Muscle layer of duodenum (tissue), 2 donors: ENCODE results near the gene RFTN1.
A peak's percentile ranks its signal among the peaks of the same experiment; 100 is the strongest.

Experiments used
- H3K27ac ChIP-seq: one replicate; pipeline ENCODE4 v1.7.0; 2013; ENCODE audit warnings: mild to moderate bottlenecking, low read length
- H3K27me3 ChIP-seq: one replicate; pipeline ENCODE4 v1.7.0; 2013; ENCODE audit warnings: low read depth, mild to moderate bottlenecking, control low read depth, low read length
- H3K36me3 ChIP-seq, 2 donors: one replicate each; pipeline ENCODE4 v1.7.0; 2013; ENCODE audit warnings: low read length in 2 of 2, control low read depth in 1 of 2, mild to moderate bottlenecking in 1 of 2; ENCODE audit not compliant: insufficient read depth in 2 of 2, control insufficient read depth in 1 of 2
- H3K4me1 ChIP-seq, 2 donors: one replicate each; pipeline ENCODE4 v1.7.0; 2013; ENCODE audit warnings: low read length in 2 of 2, mild to moderate bottlenecking in 2 of 2, control low read depth in 1 of 2, moderate library complexity in 1 of 2; ENCODE audit not compliant: insufficient read depth in 2 of 2, control insufficient read depth in 1 of 2
- H3K4me3 ChIP-seq, 2 donors: one replicate each; pipeline ENCODE4 v1.7.0; 2013; ENCODE audit warnings: low read length in 2 of 2, low read depth in 1 of 2, mild to moderate bottlenecking in 1 of 2
- H3K9me3 ChIP-seq, 2 donors: one replicate each; pipeline ENCODE4 v1.7.0; 2013; ENCODE audit warnings: low read length in 2 of 2, control low read depth in 1 of 2, mild to moderate bottlenecking in 1 of 2; ENCODE audit not compliant: control insufficient read depth in 1 of 2
- donor health status: healthy.

Gene RFTN1

GRCh38 chr3:16394639-16395038, 118.9 kb downstream of the RFTN1 start:
- Histone ChIP-seq H3K4me3 (no peak overlapping the region), H3K27ac (no peak overlapping the region), H3K4me1 (peaks cover 0 to 5% of the 10 kb centered on the region in 2 donors), H3K27me3 (no peaks in the 10 kb centered on the region), H3K36me3 (no peaks in the 10 kb centered on the region), H3K9me3 (no peaks in the 10 kb centered on the region)

- Histone ChIP-seq H3K27ac (peak overlapping the region; percentile 25), H3K4me3 (no peak overlapping the region), H3K36me3 (no peaks in the 10 kb centered on the region), H3K27me3 (no peaks in the 10 kb centered on the region), H3K4me1 (no peaks in the 10 kb centered on the region), H3K9me3 (no peaks in the 10 kb centered on the region)
Observed at GRCh38 chr3:16392717-16393116, 120.8 kb downstream of the RFTN1 start.

GRCh38 chr3:16392065-16392464, 121.4 kb downstream of the RFTN1 start:
- Histone ChIP-seq H3K4me1 (no peaks in the 10 kb centered on the region), H3K36me3 (no peaks in the 10 kb centered on the region), H3K9me3 (no peaks in the 10 kb centered on the region), H3K4me3 (no peak overlapping the region), H3K27ac (peak overlapping the region; percentile 43), H3K27me3 (no peaks in the 10 kb centered on the region)

- H3K36me3 ChIP-seq: no peaks in the 10 kb centered on the region
- no peak overlapping the region for H3K4me3 ChIP-seq
- no peaks in the 10 kb centered on the region for H3K27me3 ChIP-seq
- H3K9me3 ChIP-seq: no peaks in the 10 kb centered on the region
- no peak overlapping the region for H3K27ac ChIP-seq
- H3K4me1 ChIP-seq: no peaks in the 10 kb centered on the region
Observed at GRCh38 chr3:16390581-16390980, 122.9 kb downstream of the RFTN1 start.

- Histone ChIP-seq H3K4me3 (no peak overlapping the region), H3K27me3 (no peaks in the 10 kb centered on the region), H3K27ac (no peak overlapping the region), H3K9me3 (no peaks in the 10 kb centered on the region), H3K4me1 (no peaks in the 10 kb centered on the region), H3K36me3 (no peaks in the 10 kb centered on the region)
Observed at GRCh38 chr3:16388850-16389441, 124.6 kb downstream of the RFTN1 start.

GRCh38 chr3:16386561-16386960, 126.9 kb downstream of the RFTN1 start:
- no peaks in the 10 kb centered on the region for H3K4me1 ChIP-seq
- H3K36me3 ChIP-seq: no peaks in the 10 kb centered on the region
- no peaks in the 10 kb centered on the region for H3K27me3 ChIP-seq
- H3K9me3 ChIP-seq: no peaks in the 10 kb centered on the region
- no peak overlapping the region for H3K4me3 ChIP-seq
- H3K27ac ChIP-seq: no peak overlapping the region

- Histone ChIP-seq H3K36me3 (no peaks in the 10 kb centered on the region), H3K4me3 (no peak overlapping the region), H3K9me3 (no peaks in the 10 kb centered on the region), H3K4me1 (no peaks in the 10 kb centered on the region), H3K27me3 (no peaks in the 10 kb centered on the region), H3K27ac (no peak overlapping the region)
Observed at GRCh38 chr3:16385151-16385550, 128.3 kb downstream of the RFTN1 start.

- Histone ChIP-seq H3K4me3 (no peak overlapping the region), H3K9me3 (no peaks in the 10 kb centered on the region), H3K27me3 (no peaks in the 10 kb centered on the region), H3K27ac (no peak overlapping the region), H3K36me3 (no peaks in the 10 kb centered on the region), H3K4me1 (no peaks in the 10 kb centered on the region)
Observed at GRCh38 chr3:16383864-16384263, 129.6 kb downstream of the RFTN1 start.

GRCh38 chr3:16382845-16383244, 130.7 kb downstream of the RFTN1 start:
- H3K4me1 ChIP-seq: no peaks in the 10 kb centered on the region
- H3K27ac ChIP-seq: no peak overlapping the region
- H3K27me3 ChIP-seq: no peaks in the 10 kb centered on the region
- no peaks in the 10 kb centered on the region for H3K9me3 ChIP-seq
- H3K36me3 ChIP-seq: no peaks in the 10 kb centered on the region
- H3K4me3 ChIP-seq: no peak overlapping the region

GRCh38 chr3:16381426-16381825, 132.1 kb downstream of the RFTN1 start:
- Histone ChIP-seq H3K4me3 (no peak overlapping the region), H3K4me1 (no peaks in the 10 kb centered on the region), H3K27ac (no peak overlapping the region), H3K9me3 (no peaks in the 10 kb centered on the region), H3K27me3 (no peaks in the 10 kb centered on the region), H3K36me3 (peaks cover 0 to 5% of the 10 kb centered on the region in 2 donors)

GRCh38 chr3:16380421-16380820, 133.1 kb downstream of the RFTN1 start:
- H3K4me1 ChIP-seq: no peaks in the 10 kb centered on the region
- no peak overlapping the region for H3K4me3 ChIP-seq
- H3K27ac ChIP-seq: no peak overlapping the region
- H3K36me3 ChIP-seq: peaks cover 0 to 5% of the 10 kb centered on the region in 2 donors
- no peaks in the 10 kb centered on the region for H3K27me3 ChIP-seq
- H3K9me3 ChIP-seq: no peaks in the 10 kb centered on the region

GRCh38 chr3:16379838-16380237, 133.7 kb downstream of the RFTN1 start:
- no peak overlapping the region for H3K4me3 ChIP-seq
- no peaks in the 10 kb centered on the region for H3K4me1 ChIP-seq
- no peaks in the 10 kb centered on the region for H3K9me3 ChIP-seq
- H3K36me3 ChIP-seq: peaks cover 0 to 5% of the 10 kb centered on the region in 2 donors
- H3K27ac ChIP-seq: no peak overlapping the region
- no peaks in the 10 kb centered on the region for H3K27me3 ChIP-seq
